ENCODE data around the gene ALPI. TPM values are rescaled to one million over a fixed set of nuclear protein-coding genes. Genes with fewer than 3 reads are reported as not detected.
"Not testable (repeated sequence)": the region's sequence is repeated elsewhere in the genome, so short reads cannot be mapped to it uniquely, and the experiment has no call there.

ALPI gene
- total and polyA plus RNA-seq, 9 of the 15 experiments (the other 6 are each of a cell fraction or from before 2014, with no cell fraction given) = not detected

- H4K20me1 ChIP-seq (replicated peaks; ENCODE audit: control insufficient read depth, insufficient read depth, low read length); CTCF ChIA-PET (ENCODE audit: low intra/inter-chr PET ratio); H3K27me3 ChIP-seq (ENCODE audit: control insufficient read depth in 2 of 2, insufficient read depth in 2 of 2, low read length in 2 of 2); H3K9me3 ChIP-seq (replicated peaks; ENCODE audit: control insufficient read depth, insufficient read depth, low read depth, low read length); H3K9me1 ChIP-seq (ENCODE audit: control insufficient read depth, insufficient read depth, low read length); in situ Hi-C loops (cut with MboI); H3K9ac ChIP-seq (ENCODE audit: insufficient read depth in 1 of 2, low read depth in 2 of 2, low read length in 2 of 2); BruUV-seq (replicated peaks); H3K4me3 ChIP-seq; DNase-seq (ENCODE audit: extremely low read depth in 1 of 4, low spot score in 3 of 4); H3K79me2 ChIP-seq (ENCODE audit: control insufficient read depth, insufficient read depth, low read length); H3K27ac ChIP-seq (ENCODE audit: extremely low read depth, low read depth, low read length); FAIRE-seq; ATAC-seq; H3K36me3 ChIP-seq (ENCODE audit: control insufficient read depth, insufficient read depth, low read length); H3K4me2 ChIP-seq (ENCODE audit: insufficient read depth, low read length): not testable (repeated sequence)
- 23% methylated on average over 5 of the region's 21 CpGs for WGBS (ENCODE audit: insufficient coverage, low coverage, missing lambda C conversion rate)
- intact Hi-C loops (cut with micrococcal nuclease) = loop anchor here (5.0 kb wide), 1 partner anchor 77 kb away; no protein-coding TSS in a partner anchor
- Histone ChIP-seq H3K4me1 (replicated peaks in 1 of 2; ENCODE audit: control insufficient read depth in 2 of 2, insufficient read depth in 2 of 2, low read length in 2 of 2) (peaks cover 0 to 12% of the 10 kb centered on the region in 2 experiments; a peak in 2 of 5 replicates), H2AFZ (ENCODE audit: low read depth, low read length) (peak overlapping the region; percentile 72)
- POLR2A ChIA-PET = interaction anchor here (0.6 kb wide), 1 partner anchor 714 kb away, joined by 3 read pairs; no protein-coding TSS in a partner anchor
These were observed 12.1 kb upstream of the ALPI start for GRCh38 chr2:232443669-232444408.

DNA sequence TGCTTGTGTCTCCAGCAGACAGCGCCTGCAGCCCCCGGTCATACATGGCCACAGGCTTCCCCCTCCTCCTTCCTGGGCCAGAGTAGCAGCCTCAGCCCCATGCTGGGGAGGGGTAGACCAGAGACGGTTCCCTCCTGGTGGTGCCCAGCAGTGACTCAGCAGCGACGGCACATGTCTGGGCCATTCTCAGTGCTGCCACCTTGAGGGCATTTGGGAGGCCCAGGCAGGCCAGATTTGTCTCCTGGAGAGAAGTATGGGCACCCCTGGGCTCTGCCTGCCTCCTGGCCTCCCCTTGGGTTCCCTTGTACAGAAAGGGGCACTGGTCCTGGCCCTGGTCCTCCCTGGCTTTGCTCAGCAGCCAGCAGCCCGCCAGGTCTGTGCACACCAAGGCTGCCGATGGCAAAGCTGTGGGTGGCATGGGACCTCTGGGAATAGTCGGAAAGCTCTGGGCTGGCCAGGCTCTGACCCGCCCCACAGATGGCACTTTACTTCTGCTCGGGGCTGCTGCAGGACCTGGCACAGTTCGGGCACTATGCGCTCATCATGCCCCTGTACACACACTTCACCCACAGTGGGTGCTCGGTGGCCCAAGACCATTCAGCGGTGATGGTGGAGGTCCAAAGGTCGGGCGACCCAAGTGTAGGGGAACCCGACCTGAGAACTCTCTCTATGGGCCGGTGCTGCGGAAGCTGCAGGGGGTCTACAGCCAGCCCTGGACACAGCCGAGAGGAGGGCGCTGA, 11.4 kb upstream of the ALPI start:
- WGBS (ENCODE audit: insufficient coverage, low coverage, missing lambda C conversion rate) = 20% methylated on average over 14 of the region's 21 CpGs
- FAIRE-seq (no peak), ATAC-seq (peak; percentile 64), DNase-seq (ENCODE audit: extremely low read depth in 1 of 4, low spot score in 3 of 4) (peak; percentile 52 to 65 (median 60))
- Histone ChIP-seq H3K9me3 (replicated peaks; ENCODE audit: control insufficient read depth, insufficient read depth, low read depth, low read length) (no peaks in the 10 kb centered on the region), H2AFZ (ENCODE audit: low read depth, low read length) (peak overlapping the region; percentile 72), H3K4me2 (ENCODE audit: insufficient read depth, low read length) (no peak overlapping the region), H3K9me1 (ENCODE audit: control insufficient read depth, insufficient read depth, low read length) (no peaks in the 10 kb centered on the region), H3K36me3 (ENCODE audit: control insufficient read depth, insufficient read depth, low read length) (no peaks in the 10 kb centered on the region), H3K79me2 (ENCODE audit: control insufficient read depth, insufficient read depth, low read length) (no peaks in the 10 kb centered on the region), H3K4me3 (no peak overlapping the region), H4K20me1 (replicated peaks; ENCODE audit: control insufficient read depth, insufficient read depth, low read length) (0 out of 2 replicates have a peak, but pooled peaks cover 3% of the 10 kb centered on the region), H3K27me3 (ENCODE audit: control insufficient read depth in 2 of 2, insufficient read depth in 2 of 2, low read length in 2 of 2) (no peaks in the 10 kb centered on the region), H3K27ac (ENCODE audit: extremely low read depth, low read depth, low read length) (no peak overlapping the region), H3K9ac (ENCODE audit: insufficient read depth in 1 of 2, low read depth in 2 of 2, low read length in 2 of 2) (no peak overlapping the region), H3K4me1 (replicated peaks in 1 of 2; ENCODE audit: control insufficient read depth in 2 of 2, insufficient read depth in 2 of 2, low read length in 2 of 2) (peaks cover 0 to 12% of the 10 kb centered on the region in 2 experiments; a peak in 2 of 5 replicates)
- BruUV-seq (replicated peaks) = no TSS peak
- POLR2A ChIA-PET = interaction anchor here (0.6 kb wide), 1 partner anchor 715 kb away, joined by 3 read pairs; no protein-coding TSS in a partner anchor
- in situ Hi-C loops (cut with MboI) = no loop called here
- CTCF ChIA-PET (ENCODE audit: low intra/inter-chr PET ratio) = no interaction called here
- intact Hi-C loops (cut with micrococcal nuclease) = loop anchor here (5.0 kb wide), 2 partner anchors 77 to 78 kb away; partner anchors contain the start of gene PRSS56
- TF ChIP-seq L3MBTL2 (IDR thresholded peaks at IDR 0.05) (peak; percentile 19; the same call in 1 of the 2 replicates), SRSF7 (optimal IDR thresholded peaks at IDR 0.05; ENCODE audit: low read depth, low read length) (no peak), TAF9B (IDR thresholded peaks at IDR 0.05; ENCODE audit: partially characterized antibody) (no peak), MAX (CRISPR knock-in tag; IDR thresholded peaks at IDR 0.05) (peak; percentile 45; the same call in 1 of the 2 replicates), ZNF41 (CRISPR knock-in tag; conservative IDR thresholded peaks at IDR 0.05) (no peak), KLF1 (tag; IDR thresholded peaks at IDR 0.05) (no peak), ZBTB5 (IDR thresholded peaks at IDR 0.05) (no peak), ILK (tag; IDR thresholded peaks at IDR 0.05; ENCODE audit: borderline replicate concordance, low read depth) (no peak), JUND (IDR thresholded peaks at IDR 0.05; ENCODE audit: borderline replicate concordance, low read depth, low read length) (0 out of 2 replicates have a peak, but pooled peaks have one; percentile 18), JUND (tag; IDR thresholded peaks at IDR 0.05; ENCODE audit: borderline replicate concordance, low read depth, low read length) (no peak; the same call in 2 of the 3 replicates), BCOR (IDR thresholded peaks at IDR 0.05) (peak; percentile 33; the same call in 1 of the 2 replicates)

Data from K562 (cell line).